Caco-2 (cell line): ENCODE results near the gene WARS2. TPM values are rescaled to one million over a fixed set of nuclear protein-coding genes. Genes with fewer than 3 reads are reported as not detected.

Source experiments
- BruUV-seq: library from RNA; stranded (reverse); fragments of 400-500 nt; replicated peaks from 2 replicates; lab custom pipeline; 2021; lab: Mats Ljungman, UMichigan
- CTCF ChIA-PET: fragments of 300-600 bp; sonication (Branson Sonifier 250); formaldehyde crosslinking; loops from one replicate; lab custom pipeline; 2022; ENCODE audit warnings: antibody characterized with exemption; lab: Charles Lee
- POLR2A ChIA-PET: fragments of 300-600 bp; sonication (Branson Sonifier 250); formaldehyde crosslinking; loops from one replicate; lab custom pipeline; 2022; ENCODE audit warnings: antibody characterized with exemption; lab: Charles Lee
- DNase-seq, 2 experiments: peaks; one replicate each; pipeline versions ENCODE4 v3.0.0 to v3.0.0-alpha.2; 2020 to 2022
- H3K27me3 ChIP-seq: replicated peaks from 2 replicates; pipeline ENCODE4 v1.6.0; 2011; ENCODE audit warnings: low read length; ENCODE audit not compliant: control insufficient read depth, insufficient read depth
- H3K36me3 ChIP-seq: 2 replicates; pipeline ENCODE4 v1.5.1; 2011; ENCODE audit warnings: low read length; ENCODE audit not compliant: control insufficient read depth, insufficient read depth
- H3K4me1 ChIP-seq: fragments of 250-450 bp; sonication (Bioruptor Pico); 2 replicates; pipeline ENCODE4 v1.5.1; 2020; ENCODE audit warnings: mild to moderate bottlenecking
- H3K4me3 ChIP-seq: 2 replicates; pipeline ENCODE4 v1.5.1; 2011; ENCODE audit warnings: low read depth, mild to moderate bottlenecking, control low read depth, low read length
- H3K9me3 ChIP-seq: fragments of 250-450 bp; sonication (Bioruptor Pico); 2 replicates; pipeline ENCODE4 v1.5.1; 2020; ENCODE audit warnings: mild to moderate bottlenecking, moderate library complexity
- H3K27ac Mint-ChIP-seq: one replicate; pipeline ENCODE4 v1.8.0; 2022; ENCODE audit warnings: mixed read lengths; ENCODE audit not compliant: unreplicated experiment
- H3K27me3 Mint-ChIP-seq: one replicate; pipeline ENCODE4 v1.8.0; 2022; ENCODE audit warnings: mixed read lengths; ENCODE audit not compliant: insufficient read depth, unreplicated experiment
- H3K36me3 Mint-ChIP-seq: one replicate; pipeline ENCODE4 v1.8.0; 2022; ENCODE audit warnings: mild to moderate bottlenecking, mixed read lengths; ENCODE audit not compliant: insufficient read depth, unreplicated experiment
- H3K4me1 Mint-ChIP-seq: one replicate; pipeline ENCODE4 v1.8.0; 2022; ENCODE audit warnings: low read depth, mixed read lengths; ENCODE audit not compliant: unreplicated experiment
- H3K4me3 Mint-ChIP-seq: one replicate; pipeline ENCODE4 v1.8.0; 2022; ENCODE audit warnings: mild to moderate bottlenecking, moderate library complexity, mixed read lengths; ENCODE audit not compliant: unreplicated experiment
- H3K9me3 Mint-ChIP-seq: one replicate; pipeline ENCODE4 v1.8.0; 2022; ENCODE audit warnings: mixed read lengths; ENCODE audit not compliant: unreplicated experiment
- intact Hi-C: fragments of 100-400 bp; cut with micrococcal nuclease; formaldehyde crosslinking; loops from one replicate; pipeline ENCODE4 v1.10.0; 2022; ENCODE audit not compliant: unreplicated experiment
- total RNA-seq: library from RNA; stranded (reverse); gene quantifications from 2 replicates; pipeline ENCODE4 v1.2.3, GENCODE V29; 2022
- TF ChIP-seq, protein P1 (sequence below), 2 experiments: fragments of 200-600 bp in 1 of 2; IDR thresholded peaks; 1 replicate in 1 of 2; 2 replicates in 1 of 2; pipeline versions ENCODE4 v1.5.1 to v1.8.0; 2011 to 2022; ENCODE audit warnings: antibody characterized with exemption in 1 of 2, control low read depth in 1 of 2, inconsistent platforms in 1 of 2, low read depth in 1 of 2, low read length in 1 of 2, mild to moderate bottlenecking in 1 of 2, moderate library complexity in 1 of 2; ENCODE audit not compliant: insufficient read depth in 1 of 2, severe bottlenecking in 1 of 2, unreplicated experiment in 1 of 2

Gene WARS2
- total RNA-seq, 1 experiment from 2014 or later: 11.9 TPM

DNA sequence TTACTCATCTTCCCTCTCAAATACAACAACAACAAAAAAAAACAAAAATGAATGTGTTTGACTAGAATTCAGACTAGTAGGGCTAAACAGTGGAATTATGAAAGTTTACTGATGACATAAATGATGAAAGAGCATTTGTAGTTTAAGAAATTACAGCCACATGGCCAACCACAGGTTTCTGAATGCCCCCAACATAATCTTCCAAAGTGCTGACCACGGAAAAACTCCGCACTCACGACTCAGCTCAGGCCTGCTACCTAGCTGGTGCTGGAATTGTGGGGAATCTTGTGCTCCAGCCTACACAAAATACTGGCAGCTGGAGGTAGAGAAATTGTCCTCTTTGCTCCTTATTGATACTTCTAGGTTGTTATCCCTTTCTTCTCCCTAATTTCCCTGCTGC lies 128.7 kb downstream of the WARS2 start:
- Mint-ChIP-seq H3K27me3 (no peaks in the 10 kb centered on the region), H3K9me3 (no peaks in the 10 kb centered on the region), H3K4me3 (no peak overlapping the region), H3K36me3 (no peaks in the 10 kb centered on the region), H3K4me1 (no peaks in the 10 kb centered on the region), H3K27ac (no peak overlapping the region)
- no TSS peak for BruUV-seq
- TF ChIP-seq, protein P1, sequence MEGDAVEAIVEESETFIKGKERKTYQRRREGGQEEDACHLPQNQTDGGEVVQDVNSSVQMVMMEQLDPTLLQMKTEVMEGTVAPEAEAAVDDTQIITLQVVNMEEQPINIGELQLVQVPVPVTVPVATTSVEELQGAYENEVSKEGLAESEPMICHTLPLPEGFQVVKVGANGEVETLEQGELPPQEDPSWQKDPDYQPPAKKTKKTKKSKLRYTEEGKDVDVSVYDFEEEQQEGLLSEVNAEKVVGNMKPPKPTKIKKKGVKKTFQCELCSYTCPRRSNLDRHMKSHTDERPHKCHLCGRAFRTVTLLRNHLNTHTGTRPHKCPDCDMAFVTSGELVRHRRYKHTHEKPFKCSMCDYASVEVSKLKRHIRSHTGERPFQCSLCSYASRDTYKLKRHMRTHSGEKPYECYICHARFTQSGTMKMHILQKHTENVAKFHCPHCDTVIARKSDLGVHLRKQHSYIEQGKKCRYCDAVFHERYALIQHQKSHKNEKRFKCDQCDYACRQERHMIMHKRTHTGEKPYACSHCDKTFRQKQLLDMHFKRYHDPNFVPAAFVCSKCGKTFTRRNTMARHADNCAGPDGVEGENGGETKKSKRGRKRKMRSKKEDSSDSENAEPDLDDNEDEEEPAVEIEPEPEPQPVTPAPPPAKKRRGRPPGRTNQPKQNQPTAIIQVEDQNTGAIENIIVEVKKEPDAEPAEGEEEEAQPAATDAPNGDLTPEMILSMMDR (IDR thresholded peaks at IDR 0.05; ENCODE audit: insufficient read depth in 1 of 2, low read depth in 1 of 2, low read length in 1 of 2, severe bottlenecking in 1 of 2, unreplicated experiment in 1 of 2): no peak
- DNase-seq: no peak
- CTCF ChIA-PET: no interaction called here
- intact Hi-C loops: no loop called here
- Histone ChIP-seq H3K4me3 (no peak overlapping the region), H3K27me3 (no peaks in the 10 kb centered on the region), H3K36me3 (no peaks in the 10 kb centered on the region), H3K4me1 (no peaks in the 10 kb centered on the region), H3K9me3 (no peaks in the 10 kb centered on the region)
- POLR2A ChIA-PET: no interaction called here

DNA sequence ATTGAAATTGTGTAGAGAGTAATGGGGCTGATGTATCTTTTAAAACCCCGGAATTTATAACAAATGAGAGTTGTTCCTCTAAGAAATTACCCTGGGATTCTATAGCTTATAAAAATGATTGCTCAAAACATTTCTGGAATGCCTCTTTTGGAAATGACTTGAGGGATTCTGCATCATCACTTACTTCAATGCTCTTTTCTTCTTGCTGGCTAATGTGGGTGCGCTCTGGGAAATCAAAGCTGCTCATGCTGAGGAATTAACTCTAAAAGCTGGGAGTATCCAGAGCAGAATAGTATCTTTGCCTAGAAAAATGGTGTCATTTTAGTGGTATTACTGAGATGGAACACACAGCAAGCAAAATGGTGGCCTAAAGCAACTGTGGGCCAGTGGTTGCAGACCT lies 129.3 kb downstream of the WARS2 start:
- TF ChIP-seq, protein P1 (IDR thresholded peaks at IDR 0.05; ENCODE audit: insufficient read depth in 1 of 2, low read depth in 1 of 2, low read length in 1 of 2, severe bottlenecking in 1 of 2, unreplicated experiment in 1 of 2): no peak
- Histone ChIP-seq H3K27me3 (no peaks in the 10 kb centered on the region), H3K9me3 (no peaks in the 10 kb centered on the region), H3K4me1 (no peaks in the 10 kb centered on the region), H3K36me3 (no peaks in the 10 kb centered on the region), H3K4me3 (no peak overlapping the region)
- intact Hi-C loops: no loop called here
- no peaks in the 10 kb centered on the region for H3K9me3 Mint-ChIP-seq
- H3K36me3 Mint-ChIP-seq: no peaks in the 10 kb centered on the region
- BruUV-seq: no TSS peak
- no peaks in the 10 kb centered on the region for H3K4me1 Mint-ChIP-seq
- no peak overlapping the region for H3K27ac Mint-ChIP-seq
- no peak overlapping the region for H3K4me3 Mint-ChIP-seq
- DNase-seq: no peak
- POLR2A ChIA-PET: no interaction called here
- H3K27me3 Mint-ChIP-seq: no peaks in the 10 kb centered on the region
- CTCF ChIA-PET: no interaction called here

DNA sequence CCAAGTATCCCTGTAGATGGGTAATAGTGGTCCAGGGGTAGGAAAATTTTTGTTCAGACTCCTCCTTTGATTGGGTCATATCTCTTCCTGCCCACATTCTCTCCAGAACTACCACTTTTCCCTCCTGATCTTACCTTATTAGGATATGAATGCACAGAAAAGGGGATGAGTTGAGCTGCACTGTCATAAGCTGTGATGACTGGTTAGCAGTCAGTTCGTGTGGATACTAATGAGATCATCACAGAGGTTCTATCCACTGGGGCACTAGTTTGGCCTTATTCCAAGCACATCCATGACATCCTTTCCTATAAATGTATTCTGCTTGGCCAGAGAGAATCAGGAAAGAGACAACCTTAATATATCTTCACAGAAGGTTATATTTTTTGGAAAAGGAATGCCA lies 130.3 kb downstream of the WARS2 start:
- no peak overlapping the region for H3K4me3 ChIP-seq
- H3K36me3 ChIP-seq: no peaks in the 10 kb centered on the region
- intact Hi-C loops: no loop called here
- POLR2A ChIA-PET: no interaction called here
- Mint-ChIP-seq H3K4me1 (no peaks in the 10 kb centered on the region), H3K27me3 (no peaks in the 10 kb centered on the region), H3K4me3 (no peak overlapping the region), H3K27ac (no peak overlapping the region), H3K9me3 (no peaks in the 10 kb centered on the region), H3K36me3 (no peaks in the 10 kb centered on the region)
- CTCF ChIA-PET: interaction anchor here (0.6 kb wide), 1 partner anchor 121 kb away, joined by 4 read pairs; no protein-coding TSS in a partner anchor
- H3K4me1 ChIP-seq: no peaks in the 10 kb centered on the region
- no peak for DNase-seq
- H3K27me3 ChIP-seq: no peaks in the 10 kb centered on the region
- TF ChIP-seq, protein P1 (IDR thresholded peaks at IDR 0.05; ENCODE audit: insufficient read depth in 1 of 2, low read depth in 1 of 2, low read length in 1 of 2, severe bottlenecking in 1 of 2, unreplicated experiment in 1 of 2): no peak
- no TSS peak for BruUV-seq
- no peaks in the 10 kb centered on the region for H3K9me3 ChIP-seq
